Suprapubic skin (tissue), 4 donors: ENCODE data around the gene RBM19.

Experiments used
- EP300 ChIP-seq: sonication (generic); formaldehyde crosslinking; IDR thresholded peaks from one replicate; pipeline ENCODE4 v1.6.1; 2017; ENCODE audit warnings: antibody characterized with exemption
- POLR2A ChIP-seq, 2 donors: fragments of 450-650 bp; IDR thresholded peaks; one replicate each; pipeline ENCODE4 v1.6.1; 2017; ENCODE audit warnings: antibody characterized with exemption in 2 of 2, mild to moderate bottlenecking in 2 of 2, moderate library complexity in 2 of 2
- POLR2AphosphoS5 ChIP-seq, 3 donors: sonication (generic); formaldehyde crosslinking; IDR thresholded peaks; one replicate each; pipeline ENCODE4 v1.6.1; 2017; ENCODE audit warnings: antibody characterized with exemption in 3 of 3
- TF ChIP-seq, protein P1 (sequence below), 2 donors: fragments of 200-600 bp in 1 of 2; fragments of 450-650 bp in 1 of 2; sonication (generic) in 1 of 2; IDR thresholded peaks; one replicate each; pipeline ENCODE4 v1.5.1; 2016 to 2019; ENCODE audit warnings: antibody characterized with exemption in 2 of 2, mild to moderate bottlenecking in 1 of 2, moderate library complexity in 1 of 2

DNA sequence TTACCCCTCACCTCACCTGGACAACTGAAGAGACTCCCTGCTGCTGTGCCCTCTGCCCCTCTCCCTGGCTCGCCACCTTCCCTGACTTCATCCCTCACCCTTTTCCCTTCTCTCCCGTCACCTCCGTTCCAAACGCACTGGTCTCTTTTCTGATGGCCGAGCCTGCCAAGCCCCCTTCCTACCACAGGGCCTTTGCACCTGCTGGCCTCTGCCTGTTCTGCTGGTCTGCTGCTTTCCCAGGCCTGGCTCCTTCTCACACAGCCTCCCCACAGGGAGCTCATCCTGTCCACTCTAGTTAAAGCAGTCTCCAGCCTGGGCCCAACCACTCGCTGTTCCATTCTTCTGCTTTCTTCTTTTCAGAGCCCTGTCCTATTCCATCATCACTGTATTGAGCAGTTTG lies 34.6 kb downstream of the RBM19 start:
- TF ChIP-seq, protein P1, sequence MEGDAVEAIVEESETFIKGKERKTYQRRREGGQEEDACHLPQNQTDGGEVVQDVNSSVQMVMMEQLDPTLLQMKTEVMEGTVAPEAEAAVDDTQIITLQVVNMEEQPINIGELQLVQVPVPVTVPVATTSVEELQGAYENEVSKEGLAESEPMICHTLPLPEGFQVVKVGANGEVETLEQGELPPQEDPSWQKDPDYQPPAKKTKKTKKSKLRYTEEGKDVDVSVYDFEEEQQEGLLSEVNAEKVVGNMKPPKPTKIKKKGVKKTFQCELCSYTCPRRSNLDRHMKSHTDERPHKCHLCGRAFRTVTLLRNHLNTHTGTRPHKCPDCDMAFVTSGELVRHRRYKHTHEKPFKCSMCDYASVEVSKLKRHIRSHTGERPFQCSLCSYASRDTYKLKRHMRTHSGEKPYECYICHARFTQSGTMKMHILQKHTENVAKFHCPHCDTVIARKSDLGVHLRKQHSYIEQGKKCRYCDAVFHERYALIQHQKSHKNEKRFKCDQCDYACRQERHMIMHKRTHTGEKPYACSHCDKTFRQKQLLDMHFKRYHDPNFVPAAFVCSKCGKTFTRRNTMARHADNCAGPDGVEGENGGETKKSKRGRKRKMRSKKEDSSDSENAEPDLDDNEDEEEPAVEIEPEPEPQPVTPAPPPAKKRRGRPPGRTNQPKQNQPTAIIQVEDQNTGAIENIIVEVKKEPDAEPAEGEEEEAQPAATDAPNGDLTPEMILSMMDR (IDR thresholded peaks at IDR 0.05): no peak
- TF ChIP-seq POLR2A (IDR thresholded peaks at IDR 0.05): no peak
- TF ChIP-seq EP300: no peak
- TF ChIP-seq POLR2AphosphoS5 (IDR thresholded peaks at IDR 0.05): no peak
